GM23248 (cell line): ENCODE results near the gene UNC13A. TPM values are rescaled to one million over a fixed set of nuclear protein-coding genes. Genes with fewer than 3 reads are reported as not detected.
A peak's percentile ranks its signal among the peaks of the same experiment; 100 is the strongest.

Experiments used
- DNase-seq: peaks from one replicate; pipeline ENCODE4 v3.0.0-alpha.2; 2015
- H2AFZ ChIP-seq: fragments of 200-600 bp; sonication (generic); 2 replicates; pipeline ENCODE4 v1.6.1; 2016; ENCODE audit warnings: antibody characterized with exemption
- H3F3A ChIP-seq: fragments of 200-600 bp; sonication (generic); 2 replicates; pipeline ENCODE4 v1.6.1; 2016; ENCODE audit warnings: mild to moderate bottlenecking, antibody characterized with exemption, mixed run types; ENCODE audit not compliant: insufficient read depth
- H3K27ac ChIP-seq: fragments of 200-600 bp; sonication (generic); 2 replicates; pipeline ENCODE4 v1.5.1; 2016; ENCODE audit warnings: mild to moderate bottlenecking
- H3K27me3 ChIP-seq: fragments of 200-600 bp; sonication (generic); replicated peaks from 2 replicates; pipeline ENCODE4 v1.6.1; 2016; ENCODE audit warnings: mild to moderate bottlenecking; ENCODE audit not compliant: insufficient read depth
- H3K36me3 ChIP-seq: fragments of 200-600 bp; sonication (generic); 2 replicates; pipeline ENCODE4 v1.6.1; 2016; ENCODE audit warnings: low read depth, mild to moderate bottlenecking
- H3K4me1 ChIP-seq: fragments of 200-600 bp; sonication (generic); 2 replicates; pipeline ENCODE4 v1.6.1; 2016; ENCODE audit warnings: mild to moderate bottlenecking; ENCODE audit not compliant: insufficient read depth
- H3K4me2 ChIP-seq: fragments of 200-600 bp; sonication (generic); one replicate; pipeline ENCODE4 v1.6.1; 2016; ENCODE audit warnings: mild to moderate bottlenecking; ENCODE audit not compliant: unreplicated experiment
- H3K4me3 ChIP-seq: fragments of 200-600 bp; sonication (generic); 2 replicates; pipeline ENCODE4 v1.5.1; 2016; ENCODE audit warnings: mild to moderate bottlenecking
- H3K79me2 ChIP-seq: fragments of 200-600 bp; sonication (generic); 2 replicates; pipeline ENCODE4 v1.6.1; 2016; ENCODE audit warnings: mild to moderate bottlenecking; ENCODE audit not compliant: insufficient read depth
- H3K9ac ChIP-seq: fragments of 200-600 bp; sonication (generic); 2 replicates; pipeline ENCODE4 v1.6.1; 2016; ENCODE audit warnings: mild to moderate bottlenecking
- H3K9me2 ChIP-seq: fragments of 200-600 bp; sonication (generic); 2 replicates; pipeline ENCODE4 v1.6.1; 2016; ENCODE audit warnings: mixed run types, mild to moderate bottlenecking, moderate library complexity; ENCODE audit not compliant: insufficient read depth
- H3K9me3 ChIP-seq: fragments of 200-600 bp; sonication (generic); one replicate; pipeline ENCODE4 v1.6.1; 2017; ENCODE audit warnings: low read depth
- H4K20me1 ChIP-seq: fragments of 200-600 bp; sonication (generic); 2 replicates; pipeline ENCODE4 v1.6.0; 2016; ENCODE audit not compliant: insufficient read depth
- EZH2 ChIP-seq: fragments of 200-600 bp; sonication (generic); IDR thresholded peaks from 2 replicates; pipeline ENCODE4 v1.6.1; 2018; ENCODE audit warnings: antibody characterized with exemption, mild to moderate bottlenecking; ENCODE audit not compliant: insufficient read depth, poor library complexity, severe bottlenecking
- EZH2phosphoT487 ChIP-seq: fragments of 200-600 bp; sonication (generic); IDR thresholded peaks from 2 replicates; pipeline ENCODE4 v1.6.1; 2018; ENCODE audit warnings: antibody characterized with exemption, moderate library complexity, mild to moderate bottlenecking, low read depth; ENCODE audit not compliant: insufficient read depth
- WGBS, 2 experiments: methylation state at CpG; one replicate each; pipeline ENCODE4 v1.1.6; 2015 to 2017; ENCODE audit warnings: low lambda C conversion rate in 2 of 2, low coverage in 1 of 2; ENCODE audit errors: missing lambda C conversion rate in 2 of 2; 5-methylcytosine and 5-hydroxymethylcytosine counted together
- in situ Hi-C: fragments of 300-500 bp; cut with MboI; formaldehyde crosslinking; loops from 2 replicates; pipeline ENCODE4 v1.15.0; 2020
- polyA plus RNA-seq: library from polyadenylated mRNA; unstranded; fragments of >200 nt; fragmentation: Nextera tagmentation; extraction: Ambion mirVana; gene quantifications from 2 replicates; pipeline ENCODE4 v1.2.1, GENCODE V29; 2016
- total RNA-seq: library from RNA; depleted of rRNA; stranded (reverse); fragments of >200 nt; shearing (Covaris generic); gene quantifications from 2 replicates; pipeline ENCODE4 v1.2.3, GENCODE V29; 2014

UNC13A gene
- total and polyA plus RNA-seq, 2 experiments from 2014 or later, result 0.03 to 0.11 TPM

DNA sequence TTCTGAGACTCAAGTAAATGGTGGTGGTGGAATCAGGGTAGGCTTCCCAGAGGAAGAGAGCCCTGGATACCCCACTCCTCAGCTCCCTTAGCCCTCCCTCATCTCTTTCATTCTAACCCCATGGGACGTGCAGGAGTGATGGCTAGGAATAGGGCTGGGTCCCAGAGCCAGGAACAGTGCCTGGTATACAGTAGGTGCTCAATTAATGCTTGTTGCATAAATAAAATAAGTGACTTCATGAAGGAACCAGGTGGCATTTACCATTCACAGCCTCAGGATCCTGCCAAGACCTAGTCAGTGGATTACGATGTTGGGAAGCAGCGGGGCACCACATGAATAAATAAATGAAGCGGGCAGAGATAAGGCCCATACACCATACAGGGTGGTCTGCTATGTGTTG, 3.9 kb downstream of the UNC13A start:
- H3K27me3 ChIP-seq, result peaks cover 9% of the 10 kb centered on the region
- H3K4me2 ChIP-seq, result no peak overlapping the region
- no peak overlapping the region for H3K4me3 ChIP-seq
- in situ Hi-C loops, result no loop called here
- no peaks in the 10 kb centered on the region for H3K79me2 ChIP-seq
- peaks cover 11% of the 10 kb centered on the region; the same call in 1 of the 2 replicates for H3K4me1 ChIP-seq
- H3K9ac ChIP-seq, result no peak overlapping the region
- no peaks in the 10 kb centered on the region for H3K9me3 ChIP-seq
- H4K20me1 ChIP-seq, result no peaks in the 10 kb centered on the region
- H2AFZ ChIP-seq, result no peak overlapping the region
- TF ChIP-seq EZH2 (no peak), EZH2phosphoT487 (no peak)
- H3K27ac ChIP-seq, result no peak overlapping the region
- H3F3A ChIP-seq, result no peaks in the 10 kb centered on the region
- no peaks in the 10 kb centered on the region for H3K9me2 ChIP-seq
- DNase-seq, result no peak
- 54 to 64% methylated on average over 4 of the region's 4 CpGs for WGBS, 2 experiments
- no peaks in the 10 kb centered on the region for H3K36me3 ChIP-seq

GRCh38 chr19:17683078-17683477, 5.1 kb downstream of the UNC13A start:
- DNase-seq, result no peak
- Histone ChIP-seq H3K27ac (no peak overlapping the region), H3K4me3 (no peak overlapping the region), H3K36me3 (no peaks in the 10 kb centered on the region), H3K79me2 (no peaks in the 10 kb centered on the region), H3K9me3 (no peaks in the 10 kb centered on the region), H2AFZ (no peak overlapping the region), H3K27me3 (peaks cover 9% of the 10 kb centered on the region), H3F3A (no peaks in the 10 kb centered on the region), H4K20me1 (no peaks in the 10 kb centered on the region), H3K4me2 (no peak overlapping the region), H3K4me1 (peaks cover 11% of the 10 kb centered on the region; the same call in 1 of the 2 replicates), H3K9ac (no peak overlapping the region), H3K9me2 (no peaks in the 10 kb centered on the region)
- in situ Hi-C loops, result no loop called here
- TF ChIP-seq EZH2phosphoT487, result no peak
- no peak for TF ChIP-seq EZH2
- WGBS, 2 experiments, result 45 to 49% methylated on average over 4 of the region's 4 CpGs

DNA sequence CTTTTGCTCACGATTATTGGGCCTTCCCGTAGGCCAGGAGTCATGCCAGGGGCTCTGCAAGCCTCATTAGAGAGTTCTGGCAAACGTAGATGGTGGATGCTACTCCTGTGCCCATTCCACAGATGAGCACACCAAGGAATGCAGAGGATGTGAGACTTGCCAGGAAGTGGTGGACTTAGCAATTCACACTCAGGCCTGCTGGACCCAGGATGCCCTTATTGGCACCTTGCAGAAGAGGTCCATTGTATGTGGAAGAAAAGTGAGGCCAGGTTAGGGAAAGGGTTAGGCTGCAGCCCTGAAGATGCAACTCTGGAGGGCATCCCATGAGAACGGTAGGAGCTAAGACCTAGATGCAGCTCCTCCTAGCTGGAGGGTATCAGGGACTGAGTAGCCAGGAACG, 5.9 kb downstream of the UNC13A start:
- H3K4me1 ChIP-seq, result peaks cover 11% of the 10 kb centered on the region; the same call in 1 of the 2 replicates
- no peaks in the 10 kb centered on the region for H3K9me3 ChIP-seq
- TF ChIP-seq EZH2phosphoT487 (no peak), EZH2 (no peak)
- H3K9ac ChIP-seq, result no peak overlapping the region
- H3K4me3 ChIP-seq, result no peak overlapping the region
- in situ Hi-C loops, result no loop called here
- no peaks in the 10 kb centered on the region for H3K79me2 ChIP-seq
- no peak overlapping the region for H3K27ac ChIP-seq
- H3K4me2 ChIP-seq, result no peak overlapping the region
- DNase-seq, result no peak
- peaks cover 5% of the 10 kb centered on the region for H3K27me3 ChIP-seq
- no peaks in the 10 kb centered on the region for H4K20me1 ChIP-seq
- H3K9me2 ChIP-seq, result no peaks in the 10 kb centered on the region
- H3F3A ChIP-seq, result no peaks in the 10 kb centered on the region
- H3K36me3 ChIP-seq, result no peaks in the 10 kb centered on the region
- no peak overlapping the region for H2AFZ ChIP-seq
- 50 to 59% methylated on average over 5 of the region's 5 CpGs for WGBS, 2 experiments

DNA sequence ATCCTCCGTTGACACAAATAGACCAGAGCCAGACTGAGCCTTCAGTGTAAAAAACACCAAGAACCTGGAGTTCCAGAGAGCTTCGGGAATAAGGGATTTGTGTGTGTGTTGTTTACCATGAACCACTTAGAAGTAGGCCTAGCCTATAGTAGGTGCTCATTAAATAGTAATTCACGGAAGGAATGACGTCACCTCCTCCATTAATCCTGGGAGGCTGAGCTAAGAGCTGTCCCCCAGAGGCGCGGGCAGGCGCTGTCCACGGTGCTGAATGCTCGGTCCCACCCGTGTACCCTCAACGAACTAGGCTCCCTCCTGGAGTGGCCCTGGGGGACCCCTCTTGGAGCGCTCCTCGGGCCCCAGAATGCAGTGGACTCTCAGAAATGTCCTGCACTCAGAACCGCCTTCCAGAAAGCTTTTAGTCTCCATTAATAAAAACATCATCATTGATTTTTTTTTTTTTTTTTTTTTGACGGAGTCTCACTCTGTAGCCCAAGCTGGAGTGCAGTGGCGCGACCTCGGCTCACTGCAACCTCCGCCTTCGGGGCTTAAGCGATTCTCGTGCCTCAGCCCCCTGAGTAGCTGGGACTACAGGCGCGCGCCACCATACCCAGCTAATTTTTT, 6.5 kb downstream of the UNC13A start:
- Histone ChIP-seq H3K9me3 (no peaks in the 10 kb centered on the region), H3K36me3 (no peaks in the 10 kb centered on the region), H2AFZ (no peak overlapping the region), H3K27me3 (peaks cover 1% of the 10 kb centered on the region; the same call in 1 of the 2 replicates), H3K79me2 (no peaks in the 10 kb centered on the region), H3K4me3 (no peak overlapping the region), H3K9me2 (no peaks in the 10 kb centered on the region), H3K27ac (no peak overlapping the region), H3K9ac (no peak overlapping the region), H3K4me1 (peaks cover 11% of the 10 kb centered on the region; the same call in 1 of the 2 replicates), H3K4me2 (no peak overlapping the region), H3F3A (no peaks in the 10 kb centered on the region), H4K20me1 (no peaks in the 10 kb centered on the region)
- TF ChIP-seq EZH2 (no peak), EZH2phosphoT487 (no peak)
- DNase-seq, result peak; percentile 75
- 52 to 54% methylated on average over 25 of the region's 25 CpGs for WGBS, 2 experiments
- in situ Hi-C loops, result no loop called here
